HCT116 (cell line): ENCODE results near the gene USP12. TPM values are rescaled to one million over a fixed set of nuclear protein-coding genes. Genes with fewer than 3 reads are reported as not detected.

Source experiments
- ATAC-seq: fragments of 200-7000 bp; cut with Tn5 transposase; 2 replicates; pipeline ENCODE4 v1.9.1; 2020; ENCODE audit warnings: mild to moderate bottlenecking, moderate library complexity
- BruUV-seq: library from RNA; stranded (reverse); fragments of 400-500 nt; replicated peaks from 2 replicates; lab custom pipeline; 2021; lab: Mats Ljungman, UMichigan
- CTCF ChIA-PET: fragments of 300-600 bp; sonication (Branson Sonifier 250); formaldehyde crosslinking; loops from one replicate; lab custom pipeline; 2021; ENCODE audit warnings: antibody characterized with exemption; lab: Charles Lee
- POLR2A ChIA-PET: fragments of 300-600, 350-600 bp; sonication (Branson Sonifier 250); formaldehyde crosslinking; loops from one replicate; lab custom pipeline; 2021; ENCODE audit warnings: antibody characterized with exemption; lab: Charles Lee
- RAD21 ChIA-PET, 2 experiments: fragments of 300-600 bp; sonication (Branson Sonifier 250); formaldehyde crosslinking; loops; one replicate each; lab custom pipeline; 2023; ENCODE audit warnings: low total read pairs in 2 of 2; ENCODE audit not compliant: uncharacterized antibody in 2 of 2, unreplicated experiment in 2 of 2, low non-redundant PET in 1 of 2; lab: Charles Lee
- DNase-seq: peaks from one replicate; pipeline ENCODE4 v3.0.0-alpha.2; 2010; ENCODE audit warnings: low read depth, low spot score
- H2AFZ ChIP-seq: fragments of 200-600 bp; shearing (Covaris generic), sonication (generic); 2 replicates; pipeline ENCODE4 v1.6.1; 2017; ENCODE audit warnings: low read depth, mixed run types, mixed read lengths, antibody characterized with exemption, low read length; ENCODE audit not compliant: poor library complexity, severe bottlenecking
- H3K27ac ChIP-seq: 2 replicates; pipeline ENCODE4 v1.5.1; 2012; ENCODE audit warnings: low read depth, low read length
- H3K27me3 ChIP-seq: fragments of 200-600 bp; sonication (generic); 2 replicates; pipeline ENCODE4 v1.6.1; 2016; ENCODE audit warnings: mixed run types, low read length, mixed read lengths; ENCODE audit not compliant: insufficient read depth
- H3K36me3 ChIP-seq, 2 experiments: fragments of 200-500 bp in 1 of 2; fragments of 200-600 bp in 1 of 2; sonication (Bioruptor generic) in 1 of 2; sonication (generic) in 1 of 2; 2 replicates each; pipeline versions ENCODE4 v1.5.1 to v1.6.1; 2014 to 2016; ENCODE audit warnings: low read length in 2 of 2, inconsistent platforms in 1 of 2, mixed read lengths in 1 of 2, mixed run types in 1 of 2; ENCODE audit not compliant: insufficient read depth in 2 of 2, control insufficient read depth in 1 of 2
- H3K4me1 ChIP-seq, 2 experiments: fragments of 200-600 bp in 1 of 2; sonication (generic) in 1 of 2; 2 replicates each; pipeline versions ENCODE4 v1.5.1 to v1.6.1; 2012 to 2017; ENCODE audit warnings: low read length in 2 of 2, inconsistent platforms in 1 of 2, mild to moderate bottlenecking in 1 of 2, mixed read lengths in 1 of 2, mixed run types in 1 of 2, moderate library complexity in 1 of 2; ENCODE audit not compliant: insufficient read depth in 2 of 2, control insufficient read depth in 1 of 2
- H3K4me2 ChIP-seq: fragments of 200-600 bp; sonication (generic); 2 replicates; pipeline ENCODE4 v1.6.1; 2017; ENCODE audit warnings: mixed run types, low read length, mixed read lengths
- H3K4me3 ChIP-seq, 2 experiments: fragments of 200-600 bp in 1 of 2; sonication (generic) in 1 of 2; replicated peaks in 1 of 2; 2 replicates each; pipeline ENCODE4 v1.5.1; 2011 to 2016; ENCODE audit warnings: low read length in 2 of 2, control low read depth in 1 of 2, low read depth in 1 of 2, mild to moderate bottlenecking in 1 of 2, mixed read lengths in 1 of 2, mixed run types in 1 of 2
- H3K79me2 ChIP-seq: fragments of 200-600 bp; sonication (generic); 2 replicates; pipeline ENCODE4 v1.6.1; 2017; ENCODE audit warnings: mild to moderate bottlenecking, mixed run types, low read length, moderate library complexity, mixed read lengths; ENCODE audit not compliant: insufficient read depth
- H3K9ac ChIP-seq: fragments of 200-600 bp; sonication (generic); 2 replicates; pipeline ENCODE4 v1.6.1; 2016; ENCODE audit warnings: low read length, mixed read lengths
- H3K9me2 ChIP-seq: fragments of 200-600 bp; sonication (generic), shearing (Covaris generic); 2 replicates; pipeline ENCODE4 v1.6.1; 2017; ENCODE audit warnings: mixed run types, mild to moderate bottlenecking, moderate library complexity; ENCODE audit not compliant: insufficient read depth
- H3K9me3 ChIP-seq, 2 experiments: fragments of 200-500 bp in 1 of 2; fragments of 200-600 bp in 1 of 2; sonication (Bioruptor generic) in 1 of 2; sonication (generic) in 1 of 2; 2 replicates each; pipeline ENCODE4 v1.6.1; 2014 to 2017; ENCODE audit warnings: low read length in 2 of 2, mixed read lengths in 2 of 2, inconsistent platforms in 1 of 2, low read depth in 1 of 2, mild to moderate bottlenecking in 1 of 2, mixed run types in 1 of 2, moderate library complexity in 1 of 2; ENCODE audit not compliant: control insufficient read depth in 1 of 2, insufficient read depth in 1 of 2
- H4K20me1 ChIP-seq: fragments of 200-600 bp; sonication (generic), shearing (Covaris generic); 2 replicates; pipeline ENCODE4 v1.6.1; 2017; ENCODE audit warnings: mixed run types, mild to moderate bottlenecking, moderate library complexity; ENCODE audit not compliant: insufficient read depth
- CBX3 ChIP-seq: IDR thresholded peaks from 2 replicates; pipeline ENCODE4 v1.6.1; 2012; ENCODE audit warnings: low read depth
- CEBPB ChIP-seq: IDR thresholded peaks from 2 replicates; pipeline ENCODE4 v1.6.1; 2012; ENCODE audit warnings: low read depth
- EGR1 ChIP-seq: IDR thresholded peaks from 2 replicates; pipeline ENCODE4 v1.6.1; 2012; ENCODE audit warnings: low read depth
- ELF1 ChIP-seq: IDR thresholded peaks from 2 replicates; pipeline ENCODE4 v1.6.1; 2012; ENCODE audit warnings: low read depth, borderline replicate concordance
- EZH2 ChIP-seq: fragments of 200-600 bp; sonication (generic); IDR thresholded peaks from 2 replicates; pipeline ENCODE4 v1.6.1; 2017; ENCODE audit warnings: antibody characterized with exemption, mixed run types
- FOSL1 ChIP-seq: IDR thresholded peaks from 2 replicates; pipeline ENCODE4 v1.6.1; 2012; ENCODE audit warnings: low read depth
- MAX ChIP-seq: IDR thresholded peaks from 2 replicates; pipeline ENCODE4 v1.6.1; 2012
- POLR2A ChIP-seq: IDR thresholded peaks from 2 replicates; pipeline ENCODE4 v1.7.0; 2011; ENCODE audit warnings: borderline replicate concordance; ENCODE audit not compliant: insufficient read depth, insufficient read length; ENCODE audit errors: extremely low read depth
- RAD21 ChIP-seq: IDR thresholded peaks from 2 replicates; pipeline ENCODE4 v1.6.1; 2012; ENCODE audit warnings: low read depth, mild to moderate bottlenecking
- SIN3A ChIP-seq: IDR thresholded peaks from 2 replicates; pipeline ENCODE4 v1.6.1; 2012; ENCODE audit warnings: low read depth
- intact Hi-C: fragments of 100-400 bp; cut with micrococcal nuclease; formaldehyde crosslinking; loops from 2 replicates; pipeline ENCODE4 v1.10.0; 2022
- total RNA-seq: library from RNA; stranded (reverse); gene quantifications from one replicate; pipeline ENCODE4 v1.2.1, GENCODE V29; 2021; ENCODE audit not compliant: unreplicated experiment
- TF ChIP-seq, protein P1 (sequence below), 3 experiments: fragments of 200-600 bp in 1 of 3; sonication (generic) in 1 of 3; IDR thresholded peaks in 2 of 3; conservative IDR thresholded peaks in 1 of 3; 2 replicates each; pipeline ENCODE4 v1.5.1; 2012 to 2017; ENCODE audit warnings: low read depth in 2 of 3, low read length in 2 of 3, antibody characterized with exemption in 1 of 3, borderline replicate concordance in 1 of 3, control low read depth in 1 of 3, mild to moderate bottlenecking in 1 of 3, mixed read lengths in 1 of 3, mixed run types in 1 of 3, moderate library complexity in 1 of 3; ENCODE audit not compliant: insufficient read depth in 1 of 3

Gene USP12
- total RNA-seq, 1 experiment from 2014 or later: 28.3 TPM

GRCh38 chr13:27203854-27204253 lies 32.2 kb upstream of the USP12 start:
- RAD21 ChIA-PET: no interaction called here
- H4K20me1 ChIP-seq: no peaks in the 10 kb centered on the region
- POLR2A ChIA-PET: no interaction called here
- no peaks in the 10 kb centered on the region for H3K9me3 ChIP-seq
- intact Hi-C loops: no loop called here
- peaks cover 0 to 25% of the 10 kb centered on the region in 2 experiments; a peak in 2 of 4 replicates for H3K4me1 ChIP-seq
- no peaks in the 10 kb centered on the region for H3K9me2 ChIP-seq
- H3K4me3 ChIP-seq: no peak overlapping the region
- H3K36me3 ChIP-seq: no peaks in the 10 kb centered on the region
- no peaks in the 10 kb centered on the region for H3K27me3 ChIP-seq
- no peaks in the 10 kb centered on the region for H3K79me2 ChIP-seq
- CTCF ChIA-PET: interaction anchor here (0.8 kb wide), 1 partner anchor 219 kb away, joined by 4 read pairs; no protein-coding TSS in a partner anchor
- BruUV-seq: no TSS peak
- no peak overlapping the region for H3K27ac ChIP-seq
- ATAC-seq: peak; percentile 58; the same call in 1 of the 2 replicates
- no peak overlapping the region for H2AFZ ChIP-seq
- TF ChIP-seq CBX3: no peak
- no peak for TF ChIP-seq ELF1
- no peak for TF ChIP-seq MAX
- no peak for TF ChIP-seq FOSL1
- peak; percentile 67 for TF ChIP-seq RAD21
- TF ChIP-seq SIN3A: no peak
- TF ChIP-seq EZH2: no peak
- no peak for TF ChIP-seq EGR1
- TF ChIP-seq, protein P1, sequence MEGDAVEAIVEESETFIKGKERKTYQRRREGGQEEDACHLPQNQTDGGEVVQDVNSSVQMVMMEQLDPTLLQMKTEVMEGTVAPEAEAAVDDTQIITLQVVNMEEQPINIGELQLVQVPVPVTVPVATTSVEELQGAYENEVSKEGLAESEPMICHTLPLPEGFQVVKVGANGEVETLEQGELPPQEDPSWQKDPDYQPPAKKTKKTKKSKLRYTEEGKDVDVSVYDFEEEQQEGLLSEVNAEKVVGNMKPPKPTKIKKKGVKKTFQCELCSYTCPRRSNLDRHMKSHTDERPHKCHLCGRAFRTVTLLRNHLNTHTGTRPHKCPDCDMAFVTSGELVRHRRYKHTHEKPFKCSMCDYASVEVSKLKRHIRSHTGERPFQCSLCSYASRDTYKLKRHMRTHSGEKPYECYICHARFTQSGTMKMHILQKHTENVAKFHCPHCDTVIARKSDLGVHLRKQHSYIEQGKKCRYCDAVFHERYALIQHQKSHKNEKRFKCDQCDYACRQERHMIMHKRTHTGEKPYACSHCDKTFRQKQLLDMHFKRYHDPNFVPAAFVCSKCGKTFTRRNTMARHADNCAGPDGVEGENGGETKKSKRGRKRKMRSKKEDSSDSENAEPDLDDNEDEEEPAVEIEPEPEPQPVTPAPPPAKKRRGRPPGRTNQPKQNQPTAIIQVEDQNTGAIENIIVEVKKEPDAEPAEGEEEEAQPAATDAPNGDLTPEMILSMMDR (IDR thresholded peaks at IDR 0.05 in 2 of 3, conservative IDR thresholded peaks at IDR 0.05 in 1 of 3; ENCODE audit: borderline replicate concordance in 1 of 3, insufficient read depth in 1 of 3, low read depth in 2 of 3, low read length in 2 of 3): peak; percentile 25 to 40 (median 37); a peak in 3 of 6 replicates
- TF ChIP-seq CEBPB: no peak
- no peak for TF ChIP-seq POLR2A
- TF ChIP-seq, all 23 proteins: peak for 2
- Histone ChIP-seq H3K9ac (no peak overlapping the region), H3K4me2 (no peak overlapping the region)
- DNase-seq: no peak
